NCI-H345 treated with DMSO at 0.1 percent for 48 hours (cell line): ENCODE results near the gene GDPD5.

ENCODE experiments used
- DNase-seq: peaks from one replicate; lab custom pipeline; 2025; ENCODE audit not compliant: unreplicated experiment; lab: John Stamatoyannopoulos, UW

Gene GDPD5

GRCh38 chr11:75492181-75492820 lies 33.4 kb downstream of the GDPD5 start:
- DNase-seq = no peak

GRCh38 chr11:75491465-75491864 lies 34.3 kb downstream of the GDPD5 start:
- DNase-seq = no peak

GRCh38 chr11:75490221-75491181 lies 35.2 kb downstream of the GDPD5 start:
- no peak for DNase-seq

- no peak for DNase-seq
Observed at GRCh38 chr11:75487365-75487764, 38.4 kb downstream of the GDPD5 start.

- DNase-seq = no peak
Observed at GRCh38 chr11:75485742-75486141, 40.0 kb downstream of the GDPD5 start.

GRCh38 chr11:75482931-75483469 lies 42.7 kb downstream of the GDPD5 start:
- DNase-seq = no peak

GRCh38 chr11:75481922-75482606 lies 43.7 kb downstream of the GDPD5 start:
- DNase-seq = no peak

- DNase-seq = no peak
Observed at GRCh38 chr11:75481223-75481921, 44.4 kb downstream of the GDPD5 start.

GRCh38 chr11:75480185-75481175 lies 45.3 kb downstream of the GDPD5 start:
- no peak for DNase-seq

GRCh38 chr11:75479597-75480145 lies 46.1 kb downstream of the GDPD5 start:
- DNase-seq = no peak

- no peak for DNase-seq
Observed at GRCh38 chr11:75478783-75479596, 46.8 kb downstream of the GDPD5 start.

GRCh38 chr11:75477614-75477935 lies 48.2 kb downstream of the GDPD5 start:
- DNase-seq = no peak

- no peak for DNase-seq
Observed at GRCh38 chr11:75476739-75477613, 48.8 kb downstream of the GDPD5 start.

- peak; percentile 11 for DNase-seq
Observed at GRCh38 chr11:75475767-75476650, 49.7 kb downstream of the GDPD5 start.

GRCh38 chr11:75474878-75475766 lies 50.6 kb downstream of the GDPD5 start:
- DNase-seq = no peak

GRCh38 chr11:75474240-75474639 lies 51.5 kb downstream of the GDPD5 start:
- no peak for DNase-seq
